Measurements from ENCODE around the gene ILF3.

The ILF3 gene

GRCh38 chr19:10729411-10729810 is 75.3 kb downstream of the ILF3 start:
- TF ChIP-seq, protein P1, sequence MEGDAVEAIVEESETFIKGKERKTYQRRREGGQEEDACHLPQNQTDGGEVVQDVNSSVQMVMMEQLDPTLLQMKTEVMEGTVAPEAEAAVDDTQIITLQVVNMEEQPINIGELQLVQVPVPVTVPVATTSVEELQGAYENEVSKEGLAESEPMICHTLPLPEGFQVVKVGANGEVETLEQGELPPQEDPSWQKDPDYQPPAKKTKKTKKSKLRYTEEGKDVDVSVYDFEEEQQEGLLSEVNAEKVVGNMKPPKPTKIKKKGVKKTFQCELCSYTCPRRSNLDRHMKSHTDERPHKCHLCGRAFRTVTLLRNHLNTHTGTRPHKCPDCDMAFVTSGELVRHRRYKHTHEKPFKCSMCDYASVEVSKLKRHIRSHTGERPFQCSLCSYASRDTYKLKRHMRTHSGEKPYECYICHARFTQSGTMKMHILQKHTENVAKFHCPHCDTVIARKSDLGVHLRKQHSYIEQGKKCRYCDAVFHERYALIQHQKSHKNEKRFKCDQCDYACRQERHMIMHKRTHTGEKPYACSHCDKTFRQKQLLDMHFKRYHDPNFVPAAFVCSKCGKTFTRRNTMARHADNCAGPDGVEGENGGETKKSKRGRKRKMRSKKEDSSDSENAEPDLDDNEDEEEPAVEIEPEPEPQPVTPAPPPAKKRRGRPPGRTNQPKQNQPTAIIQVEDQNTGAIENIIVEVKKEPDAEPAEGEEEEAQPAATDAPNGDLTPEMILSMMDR (IDR thresholded peaks at IDR 0.05), result no peak
- H3K4me3 ChIP-seq (ENCODE audit: low read depth in 1 of 2, low read length in 1 of 2), result peak overlapping the region; percentile 27 to 28
- peak overlapping the region; percentile 97 for H3K27ac ChIP-seq
- H3K9me3 ChIP-seq, result no peaks in the 10 kb centered on the region
- H3K36me3 ChIP-seq, result peaks cover under 1% of the 10 kb centered on the region
- peaks cover 67 to 78% of the 10 kb centered on the region in 2 experiments for H3K4me1 ChIP-seq (ENCODE audit: control insufficient read depth in 1 of 2, insufficient read depth in 1 of 2, low read depth in 1 of 2, low read length in 1 of 2)
- H3K27me3 ChIP-seq, result no peaks in the 10 kb centered on the region

DNA sequence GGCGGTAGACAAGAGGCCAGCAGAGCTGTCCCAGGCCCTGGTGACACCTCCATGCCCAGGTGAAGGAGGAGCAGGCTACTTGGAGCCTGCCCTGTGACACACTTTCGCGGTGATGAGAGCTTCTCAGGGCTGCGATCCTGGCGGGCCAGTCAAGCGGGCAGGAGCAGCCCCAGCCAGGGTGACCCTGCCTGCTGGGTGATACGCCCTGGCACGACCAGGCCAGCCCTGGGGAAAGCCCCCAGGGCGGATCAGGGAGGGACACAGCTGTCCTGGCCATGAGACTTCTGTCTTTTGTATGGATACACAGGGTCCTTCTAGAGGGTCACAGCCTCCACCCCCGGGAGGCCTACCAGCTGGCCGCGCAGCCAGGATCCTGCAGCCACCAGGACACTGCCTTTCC is 76.8 kb downstream of the ILF3 start:
- Histone ChIP-seq H3K4me3 (ENCODE audit: low read depth in 1 of 2, low read length in 1 of 2) (peak overlapping the region; percentile 44 to 62), H3K27me3 (no peaks in the 10 kb centered on the region), H3K4me1 (ENCODE audit: control insufficient read depth in 1 of 2, insufficient read depth in 1 of 2, low read depth in 1 of 2, low read length in 1 of 2) (peaks cover 76 to 79% of the 10 kb centered on the region in 2 experiments), H3K9me3 (no peaks in the 10 kb centered on the region), H3K27ac (peak overlapping the region; percentile 97), H3K36me3 (no peaks in the 10 kb centered on the region)
- TF ChIP-seq, protein P1 (IDR thresholded peaks at IDR 0.05), result no peak

DNA sequence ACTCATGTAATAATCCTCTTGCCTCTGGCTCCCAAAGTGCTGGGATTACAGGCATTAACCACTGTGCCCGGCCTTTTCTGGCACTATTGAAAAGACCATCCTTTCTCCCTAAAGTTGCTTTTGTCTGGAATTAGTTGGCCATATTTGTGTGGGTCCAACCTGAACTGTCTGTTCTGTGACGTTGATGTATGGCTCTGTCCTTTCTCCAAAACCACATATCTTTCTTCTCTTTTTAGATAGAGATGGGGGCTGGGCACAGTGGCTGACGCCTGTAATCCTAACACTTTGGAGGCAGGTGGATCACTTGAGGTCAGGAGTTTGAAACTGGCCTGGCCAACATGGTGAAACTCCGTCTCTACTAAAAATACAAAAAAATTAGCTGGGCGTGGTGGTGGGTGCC is 81.6 kb downstream of the ILF3 start:
- peak overlapping the region; percentile 73 for H3K27ac ChIP-seq
- TF ChIP-seq, protein P1 (IDR thresholded peaks at IDR 0.05), result no peak
- H3K4me1 ChIP-seq (ENCODE audit: control insufficient read depth in 1 of 2, insufficient read depth in 1 of 2, low read depth in 1 of 2, low read length in 1 of 2), result peaks cover 58 to 72% of the 10 kb centered on the region in 2 experiments
- no peak overlapping the region for H3K4me3 ChIP-seq (ENCODE audit: low read depth in 1 of 2, low read length in 1 of 2)
- H3K27me3 ChIP-seq, result no peaks in the 10 kb centered on the region
- H3K9me3 ChIP-seq, result no peaks in the 10 kb centered on the region
- H3K36me3 ChIP-seq, result peaks cover 4% of the 10 kb centered on the region

GRCh38 chr19:10736189-10736588 is 82.0 kb downstream of the ILF3 start:
- no peaks in the 10 kb centered on the region for H3K9me3 ChIP-seq
- H3K36me3 ChIP-seq, result peaks cover 4% of the 10 kb centered on the region
- peak overlapping the region; percentile 73 for H3K27ac ChIP-seq
- TF ChIP-seq, protein P1 (IDR thresholded peaks at IDR 0.05), result no peak
- H3K27me3 ChIP-seq, result no peaks in the 10 kb centered on the region
- peaks cover 58 to 72% of the 10 kb centered on the region in 2 experiments for H3K4me1 ChIP-seq (ENCODE audit: control insufficient read depth in 1 of 2, insufficient read depth in 1 of 2, low read depth in 1 of 2, low read length in 1 of 2)
- no peak overlapping the region for H3K4me3 ChIP-seq (ENCODE audit: low read depth in 1 of 2, low read length in 1 of 2)

- Histone ChIP-seq H3K9me3 (no peaks in the 10 kb centered on the region), H3K36me3 (peaks cover 4% of the 10 kb centered on the region), H3K27me3 (no peaks in the 10 kb centered on the region), H3K4me1 (ENCODE audit: control insufficient read depth in 1 of 2, insufficient read depth in 1 of 2, low read depth in 1 of 2, low read length in 1 of 2) (peaks cover 56 to 71% of the 10 kb centered on the region in 2 experiments), H3K4me3 (ENCODE audit: low read depth in 1 of 2, low read length in 1 of 2) (no peak overlapping the region), H3K27ac (peak overlapping the region; percentile 73)
- TF ChIP-seq, protein P1 (IDR thresholded peaks at IDR 0.05), result no peak
Measured at GRCh38 chr19:10736916-10737551, 82.9 kb downstream of the ILF3 start.

All from neutrophil (primary cell).